Astrocyte (in vitro differentiated cells and primary cell): Measurements from ENCODE around the gene CPNE5.

Source experiments
- EZH2 ChIP-seq: IDR thresholded peaks from 2 replicates; pipeline ENCODE4 v1.6.1; 2012; ENCODE audit warnings: mild to moderate bottlenecking, low read length, inconsistent platforms; ENCODE audit not compliant: insufficient read depth
- TF ChIP-seq, protein P1 (sequence below): IDR thresholded peaks from 2 replicates; pipeline ENCODE4 v1.5.1; 2011; ENCODE audit warnings: low read depth, mild to moderate bottlenecking, inconsistent platforms, low read length, moderate library complexity; ENCODE audit not compliant: insufficient read depth

DNA sequence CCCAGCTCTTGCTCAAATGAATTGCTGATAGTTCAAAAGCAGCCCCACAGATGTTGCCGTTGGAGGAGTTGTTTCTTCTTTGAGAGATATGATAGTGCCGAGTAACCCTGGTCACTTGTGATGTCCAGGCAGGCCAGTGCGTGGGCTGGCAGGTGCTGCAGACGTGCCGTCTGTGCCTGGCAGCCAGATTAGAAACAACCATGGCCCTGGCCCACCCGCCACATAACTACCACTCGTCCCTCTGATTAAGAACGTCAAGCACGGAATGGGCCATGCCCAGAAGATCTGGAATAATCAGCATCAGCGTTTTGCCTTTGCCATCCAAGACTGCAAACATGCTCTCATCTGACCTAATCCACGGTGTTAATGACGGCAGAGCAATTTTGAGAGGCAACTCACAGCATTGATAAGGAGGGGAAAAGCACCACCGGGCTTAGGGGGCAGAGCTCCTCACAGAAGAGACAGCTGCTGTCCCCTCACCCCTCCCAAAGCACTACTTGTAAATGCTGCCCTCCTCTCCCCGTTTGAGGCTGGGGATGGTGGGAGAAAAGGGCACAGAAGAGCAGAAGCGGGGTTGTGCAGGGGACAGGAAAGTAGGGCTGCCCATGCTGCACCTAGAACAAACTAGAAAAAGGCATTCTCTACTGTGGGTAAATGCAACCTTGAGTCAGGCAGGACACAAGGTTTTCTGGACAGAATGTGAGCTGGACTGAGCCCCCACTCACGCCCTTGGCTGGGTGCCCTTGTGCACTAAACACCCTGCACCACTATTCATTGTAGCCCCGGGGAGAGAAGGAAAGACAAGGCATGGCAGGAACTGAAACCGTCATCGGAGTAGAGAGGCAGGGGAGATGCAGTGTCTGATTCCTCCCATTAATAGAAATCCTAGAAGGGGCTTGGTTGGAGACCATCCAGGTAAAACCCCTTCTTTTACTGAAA, 5.3 kb upstream of the CPNE5 start:
- TF ChIP-seq, protein P1, sequence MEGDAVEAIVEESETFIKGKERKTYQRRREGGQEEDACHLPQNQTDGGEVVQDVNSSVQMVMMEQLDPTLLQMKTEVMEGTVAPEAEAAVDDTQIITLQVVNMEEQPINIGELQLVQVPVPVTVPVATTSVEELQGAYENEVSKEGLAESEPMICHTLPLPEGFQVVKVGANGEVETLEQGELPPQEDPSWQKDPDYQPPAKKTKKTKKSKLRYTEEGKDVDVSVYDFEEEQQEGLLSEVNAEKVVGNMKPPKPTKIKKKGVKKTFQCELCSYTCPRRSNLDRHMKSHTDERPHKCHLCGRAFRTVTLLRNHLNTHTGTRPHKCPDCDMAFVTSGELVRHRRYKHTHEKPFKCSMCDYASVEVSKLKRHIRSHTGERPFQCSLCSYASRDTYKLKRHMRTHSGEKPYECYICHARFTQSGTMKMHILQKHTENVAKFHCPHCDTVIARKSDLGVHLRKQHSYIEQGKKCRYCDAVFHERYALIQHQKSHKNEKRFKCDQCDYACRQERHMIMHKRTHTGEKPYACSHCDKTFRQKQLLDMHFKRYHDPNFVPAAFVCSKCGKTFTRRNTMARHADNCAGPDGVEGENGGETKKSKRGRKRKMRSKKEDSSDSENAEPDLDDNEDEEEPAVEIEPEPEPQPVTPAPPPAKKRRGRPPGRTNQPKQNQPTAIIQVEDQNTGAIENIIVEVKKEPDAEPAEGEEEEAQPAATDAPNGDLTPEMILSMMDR = no peak
- no peak for TF ChIP-seq EZH2
